ENCODE data around the gene ZNF260.

The ZNF260 gene

DNA sequence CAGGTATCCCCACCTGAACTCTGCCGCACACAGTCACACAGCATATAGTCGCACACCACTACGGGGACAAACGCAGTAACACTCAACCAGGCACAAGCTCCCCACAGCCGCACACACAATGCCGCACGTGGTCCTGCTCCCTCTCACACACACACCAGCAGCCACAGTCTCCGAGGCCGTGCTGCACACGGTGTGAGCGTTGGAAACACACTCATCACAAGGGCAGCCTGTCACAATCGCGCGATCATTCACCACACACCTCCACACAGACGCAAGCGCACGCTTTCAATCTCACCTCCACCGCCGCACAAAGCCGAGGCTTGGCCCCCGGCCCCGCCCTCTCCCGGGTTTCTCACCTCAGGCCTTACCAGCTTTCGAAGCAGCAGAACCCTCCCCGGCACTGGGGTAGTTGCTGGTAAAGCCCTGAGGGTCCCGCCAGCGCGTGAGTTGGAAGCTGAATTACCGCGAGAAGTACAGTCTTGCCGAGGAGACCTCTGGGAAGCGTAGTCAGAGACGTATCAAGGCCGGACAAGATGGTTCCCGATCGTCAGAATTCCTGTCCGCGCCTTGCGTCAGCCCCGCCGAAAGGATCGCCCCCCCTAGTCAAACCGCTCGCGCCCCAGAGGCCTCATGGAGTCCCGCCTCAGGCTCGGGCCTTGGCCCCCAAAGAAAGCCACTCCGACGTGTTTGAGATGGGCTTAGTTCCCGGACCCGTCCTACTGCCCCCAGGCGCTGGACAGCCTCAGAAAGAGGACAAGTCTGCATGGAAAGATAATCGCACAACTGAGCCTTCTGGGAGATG lies 38.8 kb downstream of the ZNF260 start, which contains the start of gene ZNF566:
Gene ZNF566 (minus strand): TSS at position 444 of the 802 bp plus-strand sequence. CDS start 13,004 bp downstream, outside the sequence.
- DNase-seq: peak; percentile 87

DNA sequence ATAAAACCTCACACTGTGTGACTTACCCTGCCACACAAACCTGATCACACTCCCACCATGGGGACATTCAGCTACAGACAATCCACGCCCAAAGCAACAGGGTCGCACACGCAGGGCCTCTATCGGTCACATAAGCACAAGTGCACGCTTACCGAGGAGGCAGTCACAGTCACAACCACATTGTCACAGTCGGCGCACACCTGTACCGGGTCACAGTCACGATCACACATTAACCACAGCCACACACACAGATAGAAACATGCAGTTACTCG lies 39.3 kb downstream of the ZNF260 start:
- DNase-seq: no peak

DNA sequence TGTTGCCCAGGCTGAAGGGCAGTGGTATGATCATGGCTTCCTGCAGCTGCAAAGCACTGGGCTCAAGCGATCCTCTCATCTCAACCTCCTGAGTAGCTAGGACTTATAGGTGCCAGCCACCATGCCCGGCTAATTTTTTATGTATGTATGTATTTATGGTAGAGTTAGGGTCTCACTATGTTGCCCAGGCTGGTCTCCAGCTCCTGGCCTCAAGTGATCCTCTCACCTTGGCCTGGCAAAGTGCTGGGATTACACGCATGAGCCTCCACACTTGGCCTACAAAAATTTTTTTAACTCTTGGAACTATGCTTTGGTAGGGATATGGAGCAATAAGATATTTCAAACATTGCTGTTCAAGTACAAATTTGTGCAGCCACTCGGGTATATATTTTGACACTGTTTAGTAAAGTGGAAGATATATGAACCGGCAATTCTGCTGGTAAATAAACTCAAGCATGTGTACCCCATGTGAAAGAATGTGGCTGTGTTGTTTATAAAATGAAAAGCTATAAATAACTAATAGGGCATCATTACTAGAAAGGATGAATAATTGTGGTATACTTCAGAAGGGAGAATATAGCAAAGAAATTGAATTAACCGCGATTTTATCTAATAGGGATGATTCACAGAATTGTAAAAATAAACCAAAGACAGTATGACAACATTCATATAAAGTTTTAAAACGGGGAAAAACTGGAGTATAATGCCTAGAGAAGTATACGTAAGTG lies 39.8 kb downstream of the ZNF260 start:
- no peak for DNase-seq

DNA sequence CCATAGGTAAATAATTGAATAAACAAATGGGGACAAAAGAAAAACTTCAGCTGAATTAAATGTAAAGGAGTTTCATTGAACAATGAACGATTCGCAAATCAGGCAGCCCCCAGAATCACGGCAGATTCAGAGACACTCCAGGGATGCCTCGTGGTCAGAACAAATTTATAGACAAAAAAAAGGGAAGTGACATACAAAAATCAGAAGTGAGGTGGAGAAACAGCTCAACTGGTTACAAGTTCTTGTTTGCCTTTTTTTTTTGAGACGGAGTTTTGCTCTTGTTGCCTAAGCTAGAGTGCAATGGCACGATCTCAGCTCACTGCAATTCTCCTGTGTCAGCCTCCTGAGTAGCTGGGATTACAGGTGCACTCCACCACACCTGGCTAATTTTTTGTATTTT lies 44.4 kb downstream of the ZNF260 start:
- no peak for DNase-seq

DNA sequence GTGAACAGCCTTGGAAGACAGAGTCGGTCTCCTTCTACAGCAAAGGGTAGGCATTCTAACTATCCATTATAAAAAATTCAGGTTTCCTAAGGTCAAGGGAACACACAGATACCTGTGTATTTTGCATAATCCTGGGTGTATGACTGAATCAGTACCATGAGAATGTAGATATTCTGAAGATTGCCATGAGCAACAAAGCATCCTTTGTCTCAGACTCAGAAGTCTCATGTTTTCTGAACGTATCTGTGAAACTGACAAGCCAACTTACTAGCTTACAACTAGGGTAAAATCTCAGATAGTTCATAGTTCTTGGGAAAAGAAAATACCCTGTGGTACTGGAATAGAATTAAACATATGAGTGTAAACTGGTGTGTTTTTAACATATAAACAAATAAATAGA lies 45.2 kb downstream of the ZNF260 start:
- no peak for DNase-seq
